Uterus (tissue), 4 donors: ENCODE results near the gene CXCL11. TPM values are rescaled to one million over a fixed set of nuclear protein-coding genes. Genes with fewer than 3 reads are reported as not detected.

ENCODE experiments used
- DNase-seq, 2 donors: peaks; one replicate each; pipeline ENCODE4 v3.0.0-alpha.2; 2019 to 2020
- H3K27ac ChIP-seq, 2 donors: fragments of 200-600 bp; sonication (generic); 1 replicate in 1 of 2; 2 replicates in 1 of 2; pipeline ENCODE4 v1.5.1; 2016 to 2018
- H3K27me3 ChIP-seq, 2 donors: fragments of 200-600 bp; sonication (generic); one replicate each; pipeline ENCODE4 v1.5.1; 2018 to 2019; ENCODE audit warnings: control low read depth in 1 of 2
- H3K36me3 ChIP-seq, 2 donors: fragments of 200-600 bp; sonication (generic); one replicate each; pipeline ENCODE4 v1.5.1; 2019; ENCODE audit warnings: control low read depth in 1 of 2
- H3K4me1 ChIP-seq, 2 donors: fragments of 200-600 bp; sonication (generic); one replicate each; pipeline ENCODE4 v1.5.1; 2018 to 2019; ENCODE audit warnings: control low read depth in 1 of 2
- H3K4me3 ChIP-seq, 2 donors: fragments of 200-600 bp; sonication (generic); 1 replicate in 1 of 2; 2 replicates in 1 of 2; pipeline ENCODE4 v1.5.1; 2018 to 2019; ENCODE audit warnings: mild to moderate bottlenecking in 1 of 2
- H3K9me3 ChIP-seq, 2 donors: fragments of 200-600 bp; sonication (generic); one replicate each; pipeline ENCODE4 v1.5.1; 2019; ENCODE audit warnings: control low read depth in 1 of 2
- CTCF ChIP-seq, 4 experiments: fragments of 200-600 bp in 2 of 4; fragments of 450-650 bp in 2 of 4; sonication (generic) in 2 of 4; IDR thresholded peaks; one replicate each; pipeline ENCODE4 v1.5.1; 2016 to 2019; ENCODE audit warnings: antibody characterized with exemption in 4 of 4, mild to moderate bottlenecking in 2 of 4, moderate library complexity in 1 of 4
- POLR2A ChIP-seq, 2 donors: fragments of 450-650 bp; IDR thresholded peaks; one replicate each; pipeline ENCODE4 v1.6.1; 2016; ENCODE audit warnings: antibody characterized with exemption in 2 of 2, mild to moderate bottlenecking in 1 of 2, moderate library complexity in 1 of 2
- intact Hi-C: fragments of 100-400 bp; cut with DNase I; formaldehyde crosslinking; loops from one replicate; pipeline ENCODE4 v1.15.1; 2023; ENCODE audit warnings: low total_unique reads
- total RNA-seq, 4 donors: library from RNA; depleted of rRNA in 3 of 4; stranded (reverse); fragments of >200 nt in 3 of 4; gene quantifications; one replicate each; pipeline versions ENCODE4 v1.1.0 to v1.2.4, GENCODE V29; 2014 to 2023
- donor health status: DM: yes; HTN: yes; CAD: no.

CXCL11 gene
- total RNA-seq, 4 donors from 2014 or later, result 0.14 TPM; not detected in 3

GRCh38 chr4:76036855-76037254, 985 bp upstream of the CXCL11 start:
- no peak overlapping the region for H3K27ac ChIP-seq
- no peak for TF ChIP-seq POLR2A (IDR thresholded peaks at IDR 0.05)
- no peak for TF ChIP-seq CTCF (IDR thresholded peaks at IDR 0.05)
- no peak for DNase-seq
- no peaks in the 10 kb centered on the region for H3K9me3 ChIP-seq
- H3K4me3 ChIP-seq, result no peak overlapping the region
- no peaks in the 10 kb centered on the region for H3K27me3 ChIP-seq
- H3K4me1 ChIP-seq, result no peaks in the 10 kb centered on the region
- no peaks in the 10 kb centered on the region for H3K36me3 ChIP-seq
- intact Hi-C loops, result no loop called here

GRCh38 chr4:76035141-76035540, 729 bp downstream of the CXCL11 start:
- no peak for TF ChIP-seq CTCF (IDR thresholded peaks at IDR 0.05)
- TF ChIP-seq POLR2A (IDR thresholded peaks at IDR 0.05), result no peak

GRCh38 chr4:76029300-76029699, 6.6 kb downstream of the CXCL11 start:
- Histone ChIP-seq H3K36me3 (no peaks in the 10 kb centered on the region), H3K4me1 (no peaks in the 10 kb centered on the region), H3K9me3 (no peaks in the 10 kb centered on the region), H3K4me3 (no peak overlapping the region), H3K27me3 (no peaks in the 10 kb centered on the region), H3K27ac (no peak overlapping the region)
- DNase-seq, result no peak
- intact Hi-C loops, result no loop called here
- no peak for TF ChIP-seq POLR2A (IDR thresholded peaks at IDR 0.05)
- no peak for TF ChIP-seq CTCF (IDR thresholded peaks at IDR 0.05)

More at GRCh38 chr4:76035141-76035540, 729 bp downstream of the CXCL11 start:
- intact Hi-C loops, result no loop called here
- no peak overlapping the region for H3K4me3 ChIP-seq
- no peaks in the 10 kb centered on the region for H3K36me3 ChIP-seq
- no peaks in the 10 kb centered on the region for H3K9me3 ChIP-seq
- H3K27ac ChIP-seq, result no peak overlapping the region
- DNase-seq, result no peak
- H3K4me1 ChIP-seq, result no peaks in the 10 kb centered on the region
- H3K27me3 ChIP-seq, result no peaks in the 10 kb centered on the region

- H3K27me3 ChIP-seq, result no peaks in the 10 kb centered on the region
- peak overlapping the region in 1 of 2 donors; percentile 7 for H3K4me3 ChIP-seq
- H3K4me1 ChIP-seq, result no peaks in the 10 kb centered on the region
- no peaks in the 10 kb centered on the region for H3K9me3 ChIP-seq
- no peak for DNase-seq
- H3K27ac ChIP-seq, result no peak overlapping the region
- no peaks in the 10 kb centered on the region for H3K36me3 ChIP-seq
- intact Hi-C loops, result no loop called here
- TF ChIP-seq POLR2A (IDR thresholded peaks at IDR 0.05), result no peak
- no peak for TF ChIP-seq CTCF (IDR thresholded peaks at IDR 0.05)
Observed at GRCh38 chr4:76028350-76028765, 7.5 kb downstream of the CXCL11 start.

GRCh38 chr4:76024065-76024464, 11.8 kb downstream of the CXCL11 start:
- Histone ChIP-seq H3K36me3 (no peaks in the 10 kb centered on the region), H3K27ac (no peak overlapping the region), H3K4me1 (no peaks in the 10 kb centered on the region), H3K9me3 (no peaks in the 10 kb centered on the region), H3K27me3 (no peaks in the 10 kb centered on the region), H3K4me3 (no peak overlapping the region)
- intact Hi-C loops, result no loop called here
- TF ChIP-seq CTCF (IDR thresholded peaks at IDR 0.05) (no peak), POLR2A (IDR thresholded peaks at IDR 0.05) (no peak)
- DNase-seq, result no peak
